ENCODE measurements around the gene FHOD3. TPM values are rescaled to one million over a fixed set of nuclear protein-coding genes. Genes with fewer than 3 reads are reported as not detected.

FHOD3 gene
- total and polyA plus RNA-seq, 2 of the 13 experiments (the other 11 are each of a cell fraction or from before 2014, with no cell fraction given), result 0.07 TPM; not detected in 1

DNA sequence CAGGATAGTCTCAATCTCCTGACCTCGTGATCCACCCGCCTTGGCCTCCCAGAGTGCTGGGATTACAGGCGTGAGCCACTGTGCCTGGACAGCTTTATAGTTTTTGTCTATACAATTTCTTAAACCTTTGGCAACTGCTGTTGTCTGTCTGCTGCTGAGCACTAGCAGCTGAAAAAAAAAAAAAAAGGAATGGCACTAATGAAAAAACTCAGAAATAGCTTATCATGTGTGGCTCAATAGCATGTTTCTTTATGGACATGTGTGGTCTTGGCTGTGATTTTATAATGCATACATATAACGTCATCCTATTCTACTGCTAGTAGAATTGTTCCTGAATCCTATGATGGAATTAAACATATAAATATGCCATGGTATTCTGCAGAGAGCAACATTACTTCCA is 300.1 kb downstream of the FHOD3 start:
- POLR2A ChIA-PET, result no interaction called here
- WGBS (ENCODE audit: low lambda C conversion rate), result 49% methylated on average over 4 of the region's 4 CpGs
- H2AFZ ChIP-seq (ENCODE audit: low read length), result no peak overlapping the region
- TF ChIP-seq, protein P1, sequence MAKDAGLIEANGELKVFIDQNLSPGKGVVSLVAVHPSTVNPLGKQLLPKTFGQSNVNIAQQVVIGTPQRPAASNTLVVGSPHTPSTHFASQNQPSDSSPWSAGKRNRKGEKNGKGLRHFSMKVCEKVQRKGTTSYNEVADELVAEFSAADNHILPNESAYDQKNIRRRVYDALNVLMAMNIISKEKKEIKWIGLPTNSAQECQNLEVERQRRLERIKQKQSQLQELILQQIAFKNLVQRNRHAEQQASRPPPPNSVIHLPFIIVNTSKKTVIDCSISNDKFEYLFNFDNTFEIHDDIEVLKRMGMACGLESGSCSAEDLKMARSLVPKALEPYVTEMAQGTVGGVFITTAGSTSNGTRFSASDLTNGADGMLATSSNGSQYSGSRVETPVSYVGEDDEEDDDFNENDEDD (CRISPR knock-in tag; IDR thresholded peaks at IDR 0.05; ENCODE audit: borderline replicate concordance), result no peak
- TF ChIP-seq NFKB2 (CRISPR knock-in tag; IDR thresholded peaks at IDR 0.05; ENCODE audit: borderline replicate concordance), result no peak
- no peak for TF ChIP-seq PHF21A (CRISPR knock-in tag; IDR thresholded peaks at IDR 0.05)
- in situ Hi-C loops (cut with HindIII; ENCODE audit: extremely low pct_ligation_motif_present, low pct_unique_long_range_greater_than_20kb) (no loop called here), intact Hi-C loops (cut with micrococcal nuclease; ENCODE audit: unreplicated experiment) (no loop called here)
- ATAC-seq (no peak), DNase-seq (ENCODE audit: low spot score) (no peak), FAIRE-seq (no peak)
- no peak overlapping the region for H3K4me2 ChIP-seq (ENCODE audit: low read depth, low read length)
- H3K9me3 ChIP-seq (ENCODE audit: low read length), result no peaks in the 10 kb centered on the region
- H3K36me3 ChIP-seq (replicated peaks in 1 of 2; ENCODE audit: control insufficient read depth in 1 of 2, insufficient read depth in 2 of 2, low read length in 2 of 2), result no peaks in the 10 kb centered on the region
- H3K9ac ChIP-seq (ENCODE audit: insufficient read depth, low read depth, low read length), result no peak overlapping the region
- no peaks in the 10 kb centered on the region for H4K20me1 ChIP-seq (ENCODE audit: insufficient read depth, low read length)
- BruUV-seq (replicated peaks), result no TSS peak
- no peak overlapping the region for H3K4me3 ChIP-seq (replicated peaks in 1 of 3; ENCODE audit: insufficient read depth in 1 of 3, low read depth in 2 of 3, low read length in 3 of 3)
- CTCF ChIA-PET (ENCODE audit: low intra/inter-chr PET ratio, low total read pairs), result no interaction called here
- H3K4me1 ChIP-seq (ENCODE audit: insufficient read depth, low read length), result no peaks in the 10 kb centered on the region
- H3K27ac ChIP-seq (ENCODE audit: extremely low read length, insufficient read depth, low read length), result no peak overlapping the region
- H3K79me2 ChIP-seq (ENCODE audit: insufficient read depth, low read length), result no peaks in the 10 kb centered on the region
- 0 out of 5 replicates have a peak, but pooled peaks cover 2 to 6% of the 10 kb centered on the region in 2 experiments for H3K27me3 ChIP-seq (ENCODE audit: control insufficient read depth in 1 of 2, insufficient read depth in 2 of 2, low read length in 2 of 2)

DNA sequence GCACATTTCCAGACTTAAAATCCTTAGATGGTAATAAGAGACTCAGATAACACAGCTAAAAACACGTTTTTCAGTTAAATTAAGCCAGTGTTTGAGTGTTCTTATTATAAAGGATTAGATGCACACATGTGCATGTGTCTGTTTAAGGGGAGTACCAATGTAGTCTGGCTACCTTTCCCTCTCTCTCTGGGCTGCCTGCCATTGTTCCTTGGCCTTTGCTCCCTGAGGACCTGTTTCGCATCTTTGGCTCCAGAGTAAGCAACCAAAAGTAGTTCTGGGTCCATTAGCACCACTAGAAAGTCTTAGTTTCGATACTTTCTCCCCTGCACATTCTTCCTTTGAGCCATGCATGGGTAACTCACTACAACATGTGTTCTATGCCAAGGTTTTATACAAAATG is 303.0 kb downstream of the FHOD3 start:
- H3K4me2 ChIP-seq (ENCODE audit: low read depth, low read length), result no peak overlapping the region
- ChIA-PET POLR2A (no interaction called here), CTCF (ENCODE audit: low intra/inter-chr PET ratio, low total read pairs) (no interaction called here)
- H3K27ac ChIP-seq (ENCODE audit: extremely low read length, insufficient read depth, low read length), result no peak overlapping the region
- BruUV-seq (replicated peaks), result no TSS peak
- ATAC-seq (no peak), DNase-seq (ENCODE audit: low spot score) (no peak), FAIRE-seq (no peak)
- H4K20me1 ChIP-seq (ENCODE audit: insufficient read depth, low read length), result no peaks in the 10 kb centered on the region
- H3K36me3 ChIP-seq (replicated peaks in 1 of 2; ENCODE audit: control insufficient read depth in 1 of 2, insufficient read depth in 2 of 2, low read length in 2 of 2), result no peaks in the 10 kb centered on the region
- no peak overlapping the region for H3K9ac ChIP-seq (ENCODE audit: insufficient read depth, low read depth, low read length)
- WGBS (ENCODE audit: low lambda C conversion rate), result 18% methylated on average over 3 of the region's 3 CpGs
- no peaks in the 10 kb centered on the region for H3K4me1 ChIP-seq (ENCODE audit: insufficient read depth, low read length)
- H3K27me3 ChIP-seq (ENCODE audit: control insufficient read depth in 1 of 2, insufficient read depth in 2 of 2, low read length in 2 of 2), result 0 out of 5 replicates have a peak, but pooled peaks cover 0 to 4% of the 10 kb centered on the region in 2 experiments
- H3K4me3 ChIP-seq (replicated peaks in 1 of 3; ENCODE audit: insufficient read depth in 1 of 3, low read depth in 2 of 3, low read length in 3 of 3), result no peak overlapping the region
- no peak overlapping the region for H2AFZ ChIP-seq (ENCODE audit: low read length)
- intact Hi-C loops (cut with micrococcal nuclease; ENCODE audit: unreplicated experiment), result no loop called here
- H3K79me2 ChIP-seq (ENCODE audit: insufficient read depth, low read length), result no peaks in the 10 kb centered on the region
- in situ Hi-C loops (cut with HindIII; ENCODE audit: extremely low pct_ligation_motif_present, low pct_unique_long_range_greater_than_20kb), result no loop called here
- no peaks in the 10 kb centered on the region for H3K9me3 ChIP-seq (ENCODE audit: low read length)
- TF ChIP-seq AKAP8 (CRISPR knock-in tag; IDR thresholded peaks at IDR 0.05) (no peak), ZNF724P (CRISPR knock-in tag; IDR thresholded peaks at IDR 0.05; ENCODE audit: borderline replicate concordance) (no peak), ZNF256 (CRISPR knock-in tag; conservative IDR thresholded peaks at IDR 0.05) (no peak), ZNF44 (CRISPR knock-in tag; IDR thresholded peaks at IDR 0.05) (no peak), ZMAT3 (CRISPR knock-in tag; conservative IDR thresholded peaks at IDR 0.05) (no peak), NCOA1 (CRISPR knock-in tag; IDR thresholded peaks at IDR 0.05) (no peak), HIVEP1 (CRISPR knock-in tag; IDR thresholded peaks at IDR 0.05) (no peak), POLR2AphosphoS5 (IDR thresholded peaks at IDR 0.05; ENCODE audit: low read depth, low read length) (no peak), MAZ (IDR thresholded peaks at IDR 0.05; ENCODE audit: borderline replicate concordance, low read depth, low read length) (no peak), MAZ (CRISPR knock-in tag; IDR thresholded peaks at IDR 0.05; ENCODE audit: low read depth) (no peak), RORA (CRISPR knock-in tag; IDR thresholded peaks at IDR 0.05) (no peak), KDM3A (CRISPR knock-in tag; IDR thresholded peaks at IDR 0.05; ENCODE audit: low read depth) (no peak), ZSCAN21 (CRISPR knock-in tag; IDR thresholded peaks at IDR 0.05; ENCODE audit: borderline replicate concordance) (no peak)
- TF ChIP-seq, protein P2, sequence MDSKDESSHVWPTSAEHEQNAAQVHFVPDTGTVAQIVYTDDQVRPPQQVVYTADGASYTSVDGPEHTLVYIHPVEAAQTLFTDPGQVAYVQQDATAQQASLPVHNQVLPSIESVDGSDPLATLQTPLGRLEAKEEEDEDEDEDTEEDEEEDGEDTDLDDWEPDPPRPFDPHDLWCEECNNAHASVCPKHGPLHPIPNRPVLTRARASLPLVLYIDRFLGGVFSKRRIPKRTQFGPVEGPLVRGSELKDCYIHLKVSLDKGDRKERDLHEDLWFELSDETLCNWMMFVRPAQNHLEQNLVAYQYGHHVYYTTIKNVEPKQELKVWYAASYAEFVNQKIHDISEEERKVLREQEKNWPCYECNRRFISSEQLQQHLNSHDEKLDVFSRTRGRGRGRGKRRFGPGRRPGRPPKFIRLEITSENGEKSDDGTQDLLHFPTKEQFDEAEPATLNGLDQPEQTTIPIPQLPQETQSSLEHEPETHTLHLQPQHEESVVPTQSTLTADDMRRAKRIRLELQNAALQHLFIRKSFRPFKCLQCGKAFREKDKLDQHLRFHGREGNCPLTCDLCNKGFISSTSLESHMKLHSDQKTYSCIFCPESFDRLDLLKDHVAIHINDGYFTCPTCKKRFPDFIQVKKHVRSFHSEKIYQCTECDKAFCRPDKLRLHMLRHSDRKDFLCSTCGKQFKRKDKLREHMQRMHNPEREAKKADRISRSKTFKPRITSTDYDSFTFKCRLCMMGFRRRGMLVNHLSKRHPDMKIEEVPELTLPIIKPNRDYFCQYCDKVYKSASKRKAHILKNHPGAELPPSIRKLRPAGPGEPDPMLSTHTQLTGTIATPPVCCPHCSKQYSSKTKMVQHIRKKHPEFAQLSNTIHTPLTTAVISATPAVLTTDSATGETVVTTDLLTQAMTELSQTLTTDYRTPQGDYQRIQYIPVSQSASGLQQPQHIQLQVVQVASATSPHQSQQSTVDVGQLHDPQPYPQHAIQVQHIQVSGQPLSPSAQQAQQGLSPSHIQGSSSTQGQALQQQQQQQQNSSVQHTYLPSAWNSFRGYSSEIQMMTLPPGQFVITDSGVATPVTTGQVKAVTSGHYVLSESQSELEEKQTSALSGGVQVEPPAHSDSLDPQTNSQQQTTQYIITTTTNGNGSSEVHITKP (CRISPR knock-in tag; IDR thresholded peaks at IDR 0.05; ENCODE audit: low read depth), result no peak

Measured in HepG2 (cell line).